Stimulated activated CD4-positive, alpha-beta T cell treated with anti-CD3 and anti-CD28 coated beads, Interleukin-12 subunit alpha, Interleukin-12 subunit beta, amount 100 ng/mL, for 24 hours (primary cell): ENCODE results near the gene PIP5KL1.
A peak's percentile ranks its signal among the peaks of the same experiment; 100 is the strongest.

Experiments used
- DNase-seq, 2 experiments: peaks; one replicate each; pipeline ENCODE4 v3.0.0-alpha.2; 2020; ENCODE audit warnings: low read depth in 2 of 2

The PIP5KL1 gene

DNA sequence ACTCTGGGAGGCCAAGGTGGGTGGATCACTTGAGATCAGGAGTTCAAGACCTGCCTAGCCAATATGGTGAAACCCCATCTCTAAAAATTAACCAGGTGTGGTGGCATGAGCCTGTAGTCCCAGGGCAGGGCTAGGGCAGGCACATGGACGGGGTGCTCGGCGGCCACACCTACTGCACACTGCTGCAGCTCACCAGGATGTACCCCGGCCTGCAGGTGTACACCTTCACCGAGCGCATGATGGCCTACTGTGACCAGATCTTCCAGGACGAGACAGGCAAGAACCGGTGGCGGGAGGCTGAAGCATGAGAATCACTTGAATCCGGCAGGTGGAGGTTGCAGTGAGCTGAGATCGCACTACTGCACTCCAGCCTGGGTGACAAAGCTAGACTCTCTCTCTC lies 16.9 kb downstream of the PIP5KL1 start:
- no peak for DNase-seq

DNA sequence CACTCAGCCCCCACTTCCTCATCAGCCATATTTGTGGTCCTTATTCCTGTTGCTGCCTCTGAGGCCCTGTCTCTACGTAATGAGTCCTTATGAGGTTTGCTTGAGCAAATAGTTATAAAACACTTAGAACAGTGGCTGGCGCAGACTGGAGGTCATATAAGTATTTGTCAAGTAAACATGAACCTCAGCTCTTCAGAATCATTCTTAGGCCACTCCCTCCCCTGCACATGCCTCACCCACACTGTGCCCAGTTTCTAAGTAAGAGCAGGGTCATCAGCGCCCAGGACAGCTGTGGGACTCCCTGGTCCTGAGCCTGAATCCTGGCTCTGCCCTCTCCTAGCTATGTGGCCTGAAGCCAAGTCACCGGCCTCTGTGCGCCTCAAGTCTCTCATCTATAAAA lies 17.7 kb downstream of the PIP5KL1 start:
- no peak for DNase-seq

DNA sequence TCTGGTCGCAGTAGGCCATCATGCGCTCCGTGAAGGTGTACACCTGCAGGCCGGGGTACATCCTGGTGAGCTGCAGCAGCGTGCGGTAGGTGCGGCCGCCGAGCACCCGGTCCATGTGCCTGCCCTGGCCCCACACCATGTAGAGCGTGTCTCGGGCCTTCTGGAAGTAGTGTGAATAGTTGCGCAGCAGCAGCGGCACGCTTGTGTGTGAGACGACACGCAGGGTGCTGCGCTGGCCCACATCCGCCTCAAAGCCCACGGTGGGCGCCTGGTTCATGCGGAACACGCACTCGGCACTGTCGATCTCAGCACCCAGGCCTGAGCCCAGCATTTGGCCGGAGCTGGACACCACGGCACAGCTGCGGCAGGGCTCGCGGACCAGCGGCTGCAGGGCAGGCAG lies 18.3 kb downstream of the PIP5KL1 start:
- no peak for DNase-seq

DNA sequence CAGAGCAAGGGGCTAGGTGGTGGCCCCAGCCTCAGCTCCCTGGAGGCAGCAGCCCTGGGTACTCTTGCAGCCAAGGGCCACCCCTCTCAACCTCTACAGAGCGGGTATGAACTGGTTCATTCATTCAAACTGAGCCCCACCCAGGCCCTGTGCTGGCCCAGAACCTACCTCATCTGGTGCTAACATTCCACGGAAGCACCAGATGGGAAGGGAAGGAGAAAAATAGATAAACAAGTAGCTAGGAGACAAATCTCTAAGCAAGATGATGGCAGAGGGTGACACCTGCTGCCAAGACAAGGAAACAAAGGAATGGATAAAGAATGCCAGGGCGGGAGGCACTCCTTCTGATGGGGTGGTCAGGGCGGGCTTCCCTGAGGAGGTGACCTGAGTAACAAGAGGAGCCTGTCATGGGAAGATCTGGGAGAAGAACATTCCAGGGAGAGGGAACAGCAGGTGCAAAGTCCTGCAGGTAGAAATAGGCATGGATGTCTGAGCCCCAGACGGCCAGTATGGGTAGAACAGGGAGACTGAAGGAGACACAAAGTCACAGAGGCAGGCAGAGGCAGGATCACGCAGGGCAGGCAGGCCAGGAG lies 19.9 kb downstream of the PIP5KL1 start:
- DNase-seq, result no peak

DNA sequence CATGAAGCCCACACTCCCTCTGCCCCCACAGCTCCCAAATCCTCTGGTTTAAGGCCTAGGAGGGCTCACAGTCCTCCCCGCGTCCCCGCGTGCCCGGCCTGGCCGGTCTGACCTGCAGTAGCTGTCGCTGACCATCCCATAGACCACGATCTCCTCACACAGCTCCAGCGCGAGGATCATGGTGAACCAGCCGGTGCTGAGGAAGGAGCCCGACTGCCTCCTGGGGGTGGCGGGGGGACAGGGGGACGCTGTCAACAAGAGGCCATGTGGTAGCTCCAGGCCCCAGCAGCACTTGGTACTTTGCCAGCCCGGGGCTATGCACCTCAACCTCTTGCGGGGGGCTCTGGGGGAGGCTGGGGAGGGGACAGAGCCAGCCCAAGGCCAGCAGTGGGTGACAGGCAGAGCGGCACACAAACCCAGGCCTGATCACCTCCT lies 20.7 kb downstream of the PIP5KL1 start:
- no peak for DNase-seq

DNA sequence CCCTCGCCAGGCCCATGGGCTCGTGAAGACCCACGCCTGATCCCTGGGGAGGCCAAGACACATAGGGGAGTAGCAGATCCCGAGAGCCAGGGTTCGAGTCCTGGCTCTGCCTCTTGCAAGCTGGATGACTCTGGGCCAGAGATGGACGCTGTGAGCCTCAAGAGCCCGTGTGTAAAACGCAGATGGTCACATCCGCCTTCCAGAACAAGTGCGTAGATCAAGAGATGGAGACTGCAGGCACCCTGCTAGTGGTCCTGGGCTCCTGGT lies 22.0 kb downstream of the PIP5KL1 start:
- no peak for DNase-seq

DNA sequence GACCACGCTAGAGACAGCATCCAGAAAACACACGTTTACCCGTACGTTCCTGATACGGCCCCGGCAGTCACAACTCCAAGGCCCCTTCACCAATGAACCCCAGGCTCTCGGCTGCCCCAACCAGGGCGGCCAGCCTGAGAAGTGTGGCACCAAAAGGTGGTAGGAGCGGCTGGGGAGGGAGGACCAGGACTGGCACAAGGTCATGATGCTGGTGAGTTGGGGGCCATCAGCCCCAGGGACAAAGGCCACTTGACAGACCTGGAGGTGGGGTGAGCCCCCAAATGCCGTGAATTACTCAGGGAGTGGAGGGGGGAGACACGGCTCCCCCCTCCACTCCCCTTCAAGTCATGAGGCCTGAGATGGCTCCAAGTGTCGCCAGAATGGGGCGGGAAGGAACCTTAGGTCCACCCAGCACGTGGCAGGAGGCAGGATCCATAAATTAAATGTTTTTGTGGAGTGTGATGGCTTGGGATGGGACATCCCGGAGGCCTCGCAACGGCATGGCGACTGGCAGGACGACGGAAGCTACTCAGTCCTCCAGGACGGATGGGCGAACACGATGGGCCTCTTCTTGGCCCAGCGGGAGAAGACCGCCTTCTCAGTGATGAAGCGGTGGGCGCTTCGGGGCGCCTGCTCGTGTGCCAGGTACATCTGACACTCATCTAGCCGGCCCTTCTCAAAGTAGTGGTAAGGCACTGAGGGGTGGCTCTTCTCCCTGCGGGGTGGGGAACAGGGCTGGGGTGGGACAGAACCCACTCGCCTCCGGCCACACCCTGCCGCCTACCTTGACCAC lies 22.5 kb downstream of the PIP5KL1 start:
- DNase-seq, result no peak

DNA sequence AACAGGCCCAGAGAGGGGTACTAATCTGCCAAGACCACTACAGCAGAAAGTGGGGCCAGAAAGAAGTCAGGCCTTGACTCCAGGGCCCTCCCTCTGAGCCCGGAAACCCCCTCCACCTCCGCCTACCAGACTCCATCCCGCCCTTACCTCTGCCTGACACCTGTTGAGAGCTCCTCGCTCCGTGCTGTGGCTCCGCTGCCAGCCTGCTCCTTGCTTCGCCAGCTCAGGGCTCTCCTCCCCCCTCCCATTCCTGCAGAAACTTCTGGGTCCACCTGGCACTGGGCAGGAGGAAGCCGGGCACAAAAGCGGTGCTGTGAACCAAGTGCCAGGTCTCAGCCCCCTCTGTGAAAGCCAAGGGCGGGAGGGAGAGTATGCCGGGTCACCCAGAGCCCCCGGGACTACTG lies 24.8 kb downstream of the PIP5KL1 start:
- DNase-seq, result no peak

DNA sequence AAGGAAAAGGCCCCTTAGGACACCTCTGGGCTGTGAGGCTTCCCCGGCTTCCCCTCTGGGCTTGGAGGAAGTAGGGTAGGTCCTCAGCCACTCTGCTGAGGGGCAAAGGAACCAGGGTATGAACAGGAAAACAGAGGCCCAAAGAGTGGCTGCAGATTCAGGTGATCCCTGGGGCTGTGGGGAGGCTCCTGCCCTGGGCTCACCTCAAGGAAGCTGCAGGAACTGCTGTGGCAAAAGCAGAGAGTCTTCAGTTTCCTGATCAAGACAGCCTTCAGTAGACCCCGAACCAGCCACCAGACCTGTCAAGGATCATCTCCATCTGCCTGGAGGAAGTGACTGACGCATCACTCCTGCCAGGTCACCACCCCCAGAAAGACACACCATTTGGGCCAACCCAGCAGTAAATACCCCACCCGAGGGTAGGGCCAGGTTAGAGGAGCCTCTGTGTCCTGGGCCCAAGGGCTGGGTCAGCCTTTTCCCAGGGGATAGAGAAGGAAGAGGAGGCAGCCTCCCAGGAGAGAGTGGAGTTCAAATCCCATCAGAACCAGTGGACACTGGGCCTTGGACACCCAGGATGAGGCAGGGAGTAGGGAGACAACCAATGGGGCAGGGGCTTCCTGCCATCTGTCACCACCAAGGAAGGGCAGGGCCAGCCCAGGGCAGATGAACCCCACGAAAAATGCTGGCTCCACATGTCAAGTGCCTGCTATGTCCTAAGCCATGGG lies 25.4 kb downstream of the PIP5KL1 start:
- DNase-seq, result no peak

DNA sequence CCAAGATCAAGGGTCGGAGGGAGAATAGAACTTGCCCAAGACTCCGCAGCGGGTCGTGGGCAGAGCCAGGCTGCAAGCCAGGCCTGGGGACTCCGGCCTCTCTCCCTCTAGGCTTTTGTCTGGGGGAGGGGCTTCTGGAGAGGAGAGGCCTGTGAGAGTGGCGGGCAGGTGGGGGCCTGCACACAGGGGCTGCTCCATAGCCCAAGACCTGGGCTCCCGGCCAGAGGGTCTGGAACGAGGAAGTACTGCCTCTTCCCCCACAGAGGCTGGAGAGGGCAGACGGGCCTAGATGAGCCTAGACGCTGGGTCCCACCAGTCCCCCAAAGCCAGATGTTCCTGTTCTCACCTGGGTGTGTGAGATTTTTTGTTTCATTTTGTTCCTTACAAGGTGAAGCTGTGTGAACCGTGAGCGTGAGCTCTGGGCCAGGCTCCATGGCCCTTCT lies 26.0 kb downstream of the PIP5KL1 start:
- no peak for DNase-seq

DNA sequence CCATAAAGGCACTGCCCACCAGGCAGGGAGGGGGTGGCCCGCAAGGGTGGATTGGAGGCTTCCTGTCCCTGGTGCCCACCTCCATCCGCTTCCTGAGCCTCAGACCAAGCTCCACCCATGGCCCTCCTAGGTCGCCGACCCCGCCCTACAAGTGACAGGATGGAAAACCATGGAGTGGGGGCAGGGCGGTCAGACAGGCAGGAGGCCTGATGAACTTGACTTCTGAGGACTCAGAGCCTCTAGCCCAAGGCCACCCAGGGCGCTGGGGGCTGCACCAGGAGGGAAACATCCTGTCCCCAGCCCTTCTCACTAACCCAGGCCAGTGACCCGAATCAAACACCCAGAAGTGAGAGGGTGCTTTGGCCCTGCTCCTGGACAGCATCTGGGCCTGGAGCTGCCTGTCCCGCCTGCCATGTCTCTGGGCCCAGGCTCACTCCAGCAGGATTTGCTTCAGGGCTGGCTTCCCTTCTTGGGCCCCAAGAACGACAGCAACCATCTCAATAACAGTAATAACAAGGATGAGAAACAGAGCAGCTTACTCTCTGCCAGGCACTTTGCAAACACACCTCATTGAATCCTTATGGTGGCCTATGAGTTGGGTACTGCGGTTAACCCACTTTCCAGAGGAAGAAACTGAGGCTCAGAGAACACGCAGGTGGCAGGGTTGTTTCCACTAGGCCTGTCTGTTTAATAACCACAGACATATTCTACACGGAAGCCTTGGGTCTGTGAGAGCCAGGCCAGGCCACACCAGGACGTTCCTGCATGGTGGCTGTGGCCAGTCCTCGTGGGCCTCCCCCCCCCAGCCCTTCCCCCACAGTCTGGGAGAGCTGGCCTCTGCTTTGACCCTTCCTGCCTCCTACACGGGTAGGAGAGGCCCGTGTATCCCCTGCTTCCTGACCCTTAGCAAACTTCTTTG lies 26.8 kb downstream of the PIP5KL1 start:
- DNase-seq, result peak; percentile 62 to 88

DNA sequence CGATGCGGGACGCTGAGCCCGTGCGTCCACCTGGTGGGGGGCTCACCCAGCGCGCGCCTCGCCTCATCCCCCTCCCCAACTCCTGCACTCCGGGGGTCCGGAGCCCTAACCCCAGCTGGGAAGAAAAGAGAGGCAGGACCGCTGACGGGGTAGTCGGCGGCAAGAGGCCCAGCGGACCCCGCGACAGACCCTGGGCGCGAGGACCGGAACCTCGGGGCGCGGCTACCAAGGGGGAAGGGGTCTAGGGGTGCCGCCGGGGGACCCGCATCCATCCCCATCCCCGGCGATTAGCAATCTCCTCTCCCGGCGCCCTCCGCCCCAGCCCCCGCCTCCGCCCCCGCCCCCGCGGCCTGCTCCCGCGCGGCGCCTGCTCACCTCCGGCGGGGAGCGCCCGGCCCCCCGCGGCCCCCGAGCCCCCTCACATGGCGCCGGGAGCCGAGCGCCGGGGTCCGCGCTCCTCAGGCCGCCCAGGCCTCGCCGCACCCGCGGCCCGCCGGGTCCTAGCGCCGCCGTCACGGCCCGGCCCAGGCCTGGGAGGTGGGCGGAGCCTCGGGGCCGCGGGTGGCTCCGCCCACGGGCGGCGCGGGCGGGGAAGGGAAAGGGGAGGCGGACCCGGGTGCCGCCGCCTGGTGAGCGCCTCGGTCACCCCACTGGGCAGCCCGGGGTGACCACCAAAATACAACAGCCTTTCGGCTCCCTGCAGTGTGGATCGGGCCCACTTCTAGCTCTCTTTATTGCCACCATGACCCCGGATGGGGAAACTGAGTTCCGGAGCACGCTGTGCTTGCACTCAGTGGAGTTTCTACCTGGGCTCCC lies 31.2 kb downstream of the PIP5KL1 start, which contains the start of gene ST6GALNAC6:
Gene ST6GALNAC6 (minus strand): TSS at position 476 of the 816 bp plus-strand sequence. CDS start 1,622 bp downstream, outside the sequence.
- DNase-seq, result peak in 1 of 2 experiments; percentile 68

DNA sequence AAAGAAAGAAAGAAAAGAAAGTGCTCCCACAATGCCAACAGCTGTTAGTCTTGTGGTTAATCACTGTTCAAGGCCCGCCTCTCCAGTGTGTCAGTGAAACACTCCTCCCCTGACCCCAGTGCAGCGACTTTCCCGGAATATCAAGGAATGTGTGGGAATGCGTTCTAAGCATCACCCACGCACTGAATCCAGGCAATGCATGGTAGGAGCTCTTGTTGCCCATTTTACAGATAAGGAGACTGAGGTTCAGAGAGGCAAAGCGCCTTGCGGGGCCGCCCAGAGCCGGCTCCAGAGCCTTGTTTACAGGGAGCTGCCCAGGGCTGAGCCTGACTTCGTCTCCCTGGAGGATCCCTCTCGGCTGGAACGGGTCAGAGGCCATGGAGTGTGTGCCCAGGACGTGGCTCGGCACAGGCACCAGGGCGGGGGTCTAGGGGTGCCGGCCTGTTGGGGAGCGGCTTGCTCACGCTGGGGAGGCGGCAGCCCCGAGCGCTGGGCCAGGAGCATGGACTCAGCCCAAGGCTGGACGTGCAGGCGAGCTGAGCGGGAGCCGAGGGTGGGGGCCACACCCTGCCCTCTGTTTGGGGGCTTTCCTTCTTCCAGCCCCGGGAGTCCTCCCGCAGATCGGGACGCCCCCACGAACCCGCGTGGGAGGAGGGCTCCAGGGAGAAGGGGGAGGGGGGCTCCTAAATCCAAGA lies 32.0 kb downstream of the PIP5KL1 start:
- no peak for DNase-seq

DNA sequence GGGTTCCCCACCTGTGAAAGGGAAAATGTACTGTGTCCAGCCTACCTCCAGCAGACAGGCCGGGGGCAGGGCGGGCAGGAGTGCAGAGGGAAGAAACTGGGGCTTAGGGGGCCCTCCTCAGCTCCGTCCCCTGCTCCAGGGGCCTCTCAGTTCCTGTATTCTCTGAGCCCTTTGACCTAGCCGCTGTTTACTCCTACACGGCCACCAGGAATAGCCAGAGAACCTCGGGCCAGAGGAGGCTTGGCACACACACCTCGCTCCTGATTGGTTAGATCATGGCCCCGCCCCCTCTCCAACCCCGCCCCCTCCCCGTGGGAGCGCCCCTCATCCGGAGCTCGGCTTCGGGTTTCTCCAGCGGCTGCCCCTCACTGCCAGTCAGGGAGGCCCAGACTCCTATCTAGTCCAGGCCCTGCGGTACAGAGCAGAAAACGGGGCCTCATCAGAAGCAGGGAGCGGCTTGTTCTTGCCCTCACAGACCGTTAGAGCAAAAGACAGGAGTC lies 33.3 kb downstream of the PIP5KL1 start:
- DNase-seq, result no peak

DNA sequence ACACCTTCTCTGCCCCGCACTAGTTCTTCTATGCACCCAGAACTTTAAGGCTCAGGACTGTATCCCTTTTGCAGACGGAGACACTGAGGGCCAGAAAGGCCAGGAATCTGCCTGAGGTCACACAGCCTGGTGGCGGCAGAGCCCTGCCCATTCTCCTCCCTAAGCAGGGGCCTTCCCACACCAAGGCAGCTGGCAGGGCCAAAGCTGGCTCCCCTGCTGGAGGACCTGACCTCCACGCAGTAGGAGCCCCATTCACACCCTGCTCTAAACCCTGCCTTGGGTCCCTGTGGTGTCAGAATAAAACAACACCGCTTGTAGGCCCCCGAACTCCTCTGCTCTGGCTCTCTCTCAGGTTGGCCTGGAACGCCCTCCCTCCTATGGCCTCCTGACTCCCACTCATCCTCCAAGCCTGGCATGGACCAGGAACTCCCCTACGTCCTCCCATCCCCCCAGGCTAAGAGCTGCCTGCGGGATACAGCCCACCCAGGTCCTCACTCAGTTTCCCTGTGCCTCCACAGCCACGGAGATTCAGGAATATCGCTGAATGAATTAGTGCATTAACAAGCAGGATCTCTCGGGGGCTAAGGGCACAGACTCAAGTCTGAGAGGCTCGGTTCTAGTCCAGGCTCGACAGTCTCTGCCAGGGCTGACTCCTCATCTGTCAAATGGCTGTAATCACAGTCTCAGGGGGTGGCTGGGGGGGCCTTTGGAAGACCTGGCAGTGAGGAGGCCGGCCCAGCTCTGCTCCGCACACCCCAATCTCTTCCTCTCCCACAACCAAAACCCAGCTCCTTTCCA lies 34.0 kb downstream of the PIP5KL1 start:
- DNase-seq, result no peak

DNA sequence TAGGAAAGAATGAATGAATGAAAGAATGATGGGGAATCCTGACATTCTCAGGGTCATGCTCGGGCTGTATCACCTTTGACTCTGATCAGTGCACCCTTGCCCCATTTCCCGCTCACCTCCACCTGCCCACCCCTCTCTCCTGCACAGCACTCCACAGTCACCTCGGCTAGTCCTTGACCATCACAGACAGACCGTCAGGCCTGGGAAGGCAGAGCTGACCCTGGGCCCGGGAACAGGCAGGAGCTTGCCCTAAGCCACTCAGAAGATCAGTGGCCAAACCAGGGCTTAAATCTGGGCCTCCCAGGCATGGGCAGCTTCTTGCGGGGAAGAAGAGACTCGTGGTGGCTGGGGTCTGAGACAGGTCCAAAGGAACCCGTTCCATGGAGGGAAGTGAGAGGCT lies 34.8 kb downstream of the PIP5KL1 start:
- no peak for DNase-seq

DNA sequence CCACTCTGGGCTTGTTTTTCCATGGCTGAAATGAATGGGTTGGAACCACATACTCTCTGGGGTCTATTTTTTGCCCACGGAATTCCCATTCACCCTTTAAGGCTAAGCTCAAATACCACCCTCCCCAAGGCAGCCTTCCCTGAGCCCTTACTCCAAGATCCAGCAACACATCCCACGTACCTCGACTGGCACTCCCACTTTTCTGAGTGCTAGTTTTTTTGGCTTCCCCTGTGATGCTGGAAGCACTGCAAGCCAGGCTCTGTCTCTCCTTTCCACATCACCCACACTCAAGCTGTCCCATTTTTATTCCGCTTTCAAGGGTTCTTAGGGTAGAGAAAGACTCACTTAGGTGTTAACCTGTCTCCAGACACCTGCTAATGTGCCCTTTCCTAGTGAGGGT lies 37.2 kb downstream of the PIP5KL1 start:
- no peak for DNase-seq

DNA sequence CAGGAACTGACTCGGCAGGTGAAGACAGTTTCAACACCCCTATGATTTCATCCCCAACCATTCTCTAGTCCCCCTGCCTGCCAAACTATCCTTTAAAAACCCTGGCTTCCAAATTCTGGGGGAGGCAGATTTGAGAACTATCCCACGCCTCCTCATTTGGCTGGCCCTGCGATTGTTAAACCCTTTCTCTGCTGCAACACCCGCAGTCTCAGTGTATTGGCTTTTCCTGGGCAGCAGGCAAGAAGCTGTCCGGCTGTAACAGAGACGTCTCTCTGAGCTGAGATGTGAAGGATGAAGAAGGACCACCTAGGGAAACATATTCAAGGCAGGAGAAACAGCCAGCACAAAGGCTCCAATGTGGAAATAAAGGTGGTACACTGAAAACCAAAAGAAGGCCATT lies 37.7 kb downstream of the PIP5KL1 start:
- no peak for DNase-seq

DNA sequence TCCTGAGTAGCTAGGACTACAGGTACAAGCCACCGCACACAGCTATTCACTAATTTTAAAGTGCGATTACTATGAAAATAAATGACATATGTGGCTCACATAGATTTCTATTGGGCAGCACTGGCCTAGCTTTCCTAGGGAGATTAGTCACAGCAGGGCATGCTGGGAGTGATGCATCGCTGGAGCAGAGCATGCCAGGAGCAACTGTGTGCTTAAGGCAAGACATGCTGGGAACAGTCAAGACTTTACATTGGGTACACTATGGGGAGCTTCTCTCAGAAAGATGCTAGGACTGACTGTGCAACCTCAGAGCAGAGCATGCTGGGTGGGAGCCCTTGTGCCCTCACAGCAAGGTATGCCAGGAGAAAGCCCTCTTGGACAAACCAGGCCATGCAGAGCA lies 40.5 kb downstream of the PIP5KL1 start:
- no peak for DNase-seq
